ENCODE results near the gene PIH1D1.

The PIH1D1 gene

DNA sequence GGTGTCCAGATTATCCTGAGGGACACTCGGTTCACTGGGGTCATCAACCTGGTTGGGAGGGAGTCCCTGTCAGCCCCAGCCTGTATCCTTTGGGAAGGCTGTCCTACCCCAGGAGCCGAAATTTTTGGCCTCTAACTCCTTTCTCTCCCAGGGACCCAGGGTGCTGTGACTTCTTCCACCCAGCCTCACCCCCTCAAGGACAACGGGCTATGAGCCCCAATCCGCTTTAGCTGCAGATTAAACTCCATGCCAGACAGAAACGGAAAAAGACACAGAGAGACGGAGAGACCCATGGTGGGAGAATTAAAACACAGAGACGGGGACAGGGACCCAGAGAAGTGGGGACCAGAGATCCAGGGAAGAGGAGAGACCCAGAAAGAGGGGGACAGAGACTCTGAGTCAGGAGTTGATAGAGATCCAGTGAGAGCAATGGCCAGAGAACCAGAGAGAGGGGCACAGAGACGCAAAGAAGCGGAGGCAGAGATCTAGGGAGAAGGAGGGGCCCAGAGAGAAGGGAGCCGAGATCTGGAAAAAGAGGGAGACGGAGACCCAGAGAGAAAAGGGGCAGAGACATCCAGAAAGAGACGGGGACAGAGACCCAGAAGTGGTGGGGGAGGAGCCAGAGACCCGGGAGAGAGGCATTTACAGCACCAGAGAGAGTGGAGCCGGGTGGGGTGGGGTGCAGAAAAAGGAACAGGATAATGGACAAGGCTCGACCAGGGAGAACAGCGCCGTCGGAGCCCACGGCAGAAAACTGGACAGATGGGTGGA is 11.0 kb downstream of the PIH1D1 start:
- no peak overlapping the region for H3K4me3 ChIP-seq (ENCODE audit: low read depth, low read length)
- DNase-seq (ENCODE audit: low read depth), result no peak

DNA sequence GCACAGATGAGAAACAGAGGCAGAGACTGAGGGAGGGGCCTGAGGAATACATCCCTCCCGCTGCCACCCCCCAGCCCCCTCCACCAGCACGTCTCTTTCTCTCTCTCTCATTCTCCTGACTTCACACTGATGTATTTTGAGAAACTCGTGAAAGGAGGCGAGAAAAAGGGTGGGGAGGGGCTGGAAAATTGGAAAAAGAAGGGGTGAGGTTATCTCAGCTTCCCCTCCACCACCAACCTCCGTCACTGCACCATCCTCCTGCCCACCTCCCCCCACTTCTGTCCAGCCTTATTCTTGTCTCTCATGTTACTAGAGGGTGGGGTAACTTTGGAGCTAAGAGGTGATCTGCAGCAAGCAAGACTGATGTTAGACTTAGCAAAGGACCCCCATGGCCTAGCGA is 11.8 kb downstream of the PIH1D1 start:
- no peak for DNase-seq (ENCODE audit: low read depth)
- TF ChIP-seq, protein P1, sequence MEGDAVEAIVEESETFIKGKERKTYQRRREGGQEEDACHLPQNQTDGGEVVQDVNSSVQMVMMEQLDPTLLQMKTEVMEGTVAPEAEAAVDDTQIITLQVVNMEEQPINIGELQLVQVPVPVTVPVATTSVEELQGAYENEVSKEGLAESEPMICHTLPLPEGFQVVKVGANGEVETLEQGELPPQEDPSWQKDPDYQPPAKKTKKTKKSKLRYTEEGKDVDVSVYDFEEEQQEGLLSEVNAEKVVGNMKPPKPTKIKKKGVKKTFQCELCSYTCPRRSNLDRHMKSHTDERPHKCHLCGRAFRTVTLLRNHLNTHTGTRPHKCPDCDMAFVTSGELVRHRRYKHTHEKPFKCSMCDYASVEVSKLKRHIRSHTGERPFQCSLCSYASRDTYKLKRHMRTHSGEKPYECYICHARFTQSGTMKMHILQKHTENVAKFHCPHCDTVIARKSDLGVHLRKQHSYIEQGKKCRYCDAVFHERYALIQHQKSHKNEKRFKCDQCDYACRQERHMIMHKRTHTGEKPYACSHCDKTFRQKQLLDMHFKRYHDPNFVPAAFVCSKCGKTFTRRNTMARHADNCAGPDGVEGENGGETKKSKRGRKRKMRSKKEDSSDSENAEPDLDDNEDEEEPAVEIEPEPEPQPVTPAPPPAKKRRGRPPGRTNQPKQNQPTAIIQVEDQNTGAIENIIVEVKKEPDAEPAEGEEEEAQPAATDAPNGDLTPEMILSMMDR (IDR thresholded peaks at IDR 0.05; ENCODE audit: insufficient read depth, low read depth, low read length, missing control alignments), result no peak
- H3K4me3 ChIP-seq (ENCODE audit: low read depth, low read length), result no peak overlapping the region

More for the DNA sequence above, 11.0 kb downstream of the PIH1D1 start:
- TF ChIP-seq, protein P1 (IDR thresholded peaks at IDR 0.05; ENCODE audit: insufficient read depth, low read depth, low read length, missing control alignments), result no peak

DNA sequence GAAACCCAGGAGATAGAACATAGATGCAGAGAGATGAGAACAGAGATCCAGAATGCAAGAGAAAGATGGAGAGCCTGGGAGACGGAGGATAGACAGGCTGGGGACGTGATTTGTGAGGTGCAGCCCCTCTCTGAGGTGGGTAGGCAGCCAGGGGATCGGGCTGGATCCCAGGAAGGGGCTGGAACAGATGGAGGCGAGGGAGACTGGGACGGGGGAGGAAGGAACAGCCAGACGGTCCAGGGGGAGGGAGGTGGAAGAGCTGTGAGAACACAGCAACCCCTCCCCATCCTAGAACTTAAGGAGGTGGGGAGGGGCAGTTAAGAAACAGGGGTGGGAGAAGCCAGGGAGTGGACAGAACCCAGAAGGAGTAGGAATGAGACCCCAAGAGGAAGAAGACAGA is 13.4 kb downstream of the PIH1D1 start:
- no peak for DNase-seq (ENCODE audit: low read depth)
- TF ChIP-seq, protein P1 (IDR thresholded peaks at IDR 0.05; ENCODE audit: insufficient read depth, low read depth, low read length, missing control alignments), result no peak
- no peak overlapping the region for H3K4me3 ChIP-seq (ENCODE audit: low read depth, low read length)

DNA sequence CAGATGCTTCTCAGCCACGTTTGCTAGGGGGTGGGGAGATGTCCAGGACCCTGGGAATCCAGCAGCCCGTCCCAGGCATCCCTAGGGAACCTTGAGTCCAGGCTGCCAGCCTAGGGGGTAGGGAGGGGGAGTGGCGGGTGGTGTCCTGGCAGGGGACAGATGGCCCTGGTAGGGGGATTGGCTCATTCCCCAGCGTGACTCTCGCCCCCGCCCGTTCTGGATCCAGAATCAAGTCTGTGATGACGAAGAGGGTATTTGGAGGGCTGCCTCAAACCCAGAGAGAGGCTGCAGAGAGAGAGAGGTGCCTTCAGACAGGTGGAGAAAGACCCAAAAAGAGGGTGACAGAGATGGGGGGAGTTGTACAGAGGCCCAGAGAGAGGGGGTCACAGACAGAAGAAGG is 14.4 kb downstream of the PIH1D1 start:
- no peak overlapping the region for H3K4me3 ChIP-seq (ENCODE audit: low read depth, low read length)
- TF ChIP-seq, protein P1 (IDR thresholded peaks at IDR 0.05; ENCODE audit: insufficient read depth, low read depth, low read length, missing control alignments), result no peak
- DNase-seq (ENCODE audit: low read depth), result no peak

DNA sequence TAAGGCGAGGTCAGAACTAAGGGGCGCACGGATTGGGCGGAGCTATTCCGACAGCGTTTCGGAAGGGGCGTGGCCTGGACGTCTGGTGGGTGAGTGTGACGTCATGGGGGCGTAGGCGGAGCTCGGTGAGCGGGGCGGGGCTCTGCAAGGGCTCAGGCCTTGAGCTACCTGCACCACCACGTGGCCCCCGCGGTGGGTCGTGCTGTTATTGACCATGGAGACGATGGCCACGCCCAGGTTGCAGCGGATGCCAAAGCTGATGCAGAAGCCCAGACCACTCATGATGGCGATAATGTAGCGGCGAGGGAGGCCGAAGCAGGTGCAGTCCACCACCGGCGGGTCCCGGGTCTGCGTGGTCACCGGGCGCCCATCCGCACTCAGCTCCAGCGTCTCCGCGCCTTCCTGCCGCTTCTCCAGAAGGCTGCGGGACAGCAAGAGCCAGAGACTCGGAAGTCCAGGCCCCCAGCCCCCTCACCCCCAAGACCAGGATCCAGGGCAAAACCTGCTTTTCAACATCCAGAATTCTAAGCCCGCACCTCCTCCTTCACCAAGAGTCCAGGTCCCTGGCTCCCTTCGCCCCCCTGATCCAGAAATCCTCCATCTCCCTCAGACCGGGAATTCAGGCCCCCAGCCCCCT is 15.1 kb downstream of the PIH1D1 start:
- peak; percentile 79 for DNase-seq (ENCODE audit: low read depth)
- no peak overlapping the region for H3K4me3 ChIP-seq (ENCODE audit: low read depth, low read length)
- TF ChIP-seq, protein P1 (IDR thresholded peaks at IDR 0.05; ENCODE audit: insufficient read depth, low read depth, low read length, missing control alignments), result no peak

DNA sequence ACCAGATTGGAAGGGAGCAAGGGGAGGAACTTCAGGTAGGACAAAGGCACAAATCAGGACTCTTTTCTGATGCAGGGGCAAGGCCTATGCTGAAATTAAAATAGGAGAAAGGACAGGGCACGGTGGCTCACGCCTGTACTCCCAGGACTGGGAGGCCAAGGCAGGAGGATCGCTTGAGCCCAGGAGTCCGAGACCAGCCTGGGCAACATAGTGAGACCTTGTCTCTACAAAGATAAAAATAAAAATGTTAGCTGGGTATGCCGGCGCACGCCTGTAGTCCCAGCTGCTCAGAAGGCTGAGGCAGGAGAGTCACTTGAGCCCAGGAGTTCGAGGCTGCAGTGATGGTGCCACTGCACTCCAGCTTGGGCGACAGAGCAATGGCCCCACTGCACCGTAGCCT is 15.9 kb downstream of the PIH1D1 start:
- TF ChIP-seq, protein P1 (IDR thresholded peaks at IDR 0.05; ENCODE audit: insufficient read depth, low read depth, low read length, missing control alignments), result no peak
- no peak for DNase-seq (ENCODE audit: low read depth)
- H3K4me3 ChIP-seq (ENCODE audit: low read depth, low read length), result no peak overlapping the region

Measured in GM12865 (cell line).